Fibroblast of skin of left biceps (primary cell): ENCODE data around the gene RNF222.
"Not testable (repeated sequence)": the region's sequence is repeated elsewhere in the genome, so short reads cannot be mapped to it uniquely, and the experiment has no call there.

Experiments used
- DNase-seq, 2 experiments: peaks; one replicate each; pipeline ENCODE4 v3.0.0-alpha.2; 2013; ENCODE audit warnings: low read depth in 2 of 2

The RNF222 gene

DNA sequence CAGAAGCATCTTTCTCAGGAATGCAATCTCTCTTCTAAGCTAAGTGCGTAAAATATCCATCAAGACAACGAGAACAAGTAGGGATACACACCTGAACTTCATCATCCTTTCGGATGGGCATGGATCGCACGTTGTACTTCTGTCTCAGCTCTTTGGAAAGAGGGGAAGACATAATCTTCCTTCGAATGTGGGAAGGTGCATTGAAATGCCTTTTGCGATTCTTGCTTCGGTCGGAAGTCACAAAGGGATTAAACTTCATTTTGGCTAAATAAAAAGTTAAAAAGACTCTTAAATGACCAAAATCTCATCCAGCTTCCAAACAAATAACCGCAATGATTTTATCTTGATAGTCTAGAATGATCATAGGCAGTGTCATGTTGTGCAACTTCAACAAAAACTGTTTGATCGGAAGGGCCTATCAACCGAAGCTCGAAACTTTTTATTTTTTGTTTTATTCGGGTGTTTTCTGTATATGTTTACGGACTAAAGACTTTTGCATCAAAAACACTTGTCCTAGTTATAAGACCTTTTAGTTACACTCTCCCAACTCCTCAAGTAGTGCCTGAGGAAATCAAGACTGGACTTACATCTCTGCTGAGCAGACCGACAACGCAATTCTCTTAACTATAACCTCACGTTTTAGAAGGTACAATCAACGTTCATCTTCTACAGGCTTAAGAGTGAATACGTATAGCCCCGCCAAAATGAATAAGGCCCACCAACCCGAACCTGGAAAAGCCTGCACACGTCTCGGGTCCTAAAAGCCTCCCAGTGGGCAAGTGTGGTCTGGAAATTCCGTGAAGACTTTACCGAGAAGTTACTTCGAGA lies 15.4 kb downstream of the RNF222 start:
- no peak for DNase-seq

DNA sequence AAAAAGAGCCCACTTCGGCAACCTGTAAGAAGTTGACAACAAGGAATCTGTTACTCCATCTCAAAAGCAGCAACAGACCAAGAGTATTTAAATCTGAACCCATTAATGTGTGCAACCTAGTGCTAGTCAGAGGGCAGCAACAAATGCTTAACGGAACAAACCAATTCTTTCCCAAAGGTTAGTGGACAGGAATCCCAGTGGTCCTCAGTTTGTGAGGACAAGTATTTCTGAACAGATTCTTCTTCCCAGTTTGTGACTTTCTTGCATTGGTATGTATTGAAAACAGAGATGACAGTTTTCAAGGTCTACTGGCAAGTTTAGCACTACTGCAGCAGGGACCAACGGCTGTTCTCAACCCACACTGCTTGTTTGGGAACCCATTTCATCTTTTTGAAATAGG lies 17.6 kb downstream of the RNF222 start:
- DNase-seq: no peak

DNA sequence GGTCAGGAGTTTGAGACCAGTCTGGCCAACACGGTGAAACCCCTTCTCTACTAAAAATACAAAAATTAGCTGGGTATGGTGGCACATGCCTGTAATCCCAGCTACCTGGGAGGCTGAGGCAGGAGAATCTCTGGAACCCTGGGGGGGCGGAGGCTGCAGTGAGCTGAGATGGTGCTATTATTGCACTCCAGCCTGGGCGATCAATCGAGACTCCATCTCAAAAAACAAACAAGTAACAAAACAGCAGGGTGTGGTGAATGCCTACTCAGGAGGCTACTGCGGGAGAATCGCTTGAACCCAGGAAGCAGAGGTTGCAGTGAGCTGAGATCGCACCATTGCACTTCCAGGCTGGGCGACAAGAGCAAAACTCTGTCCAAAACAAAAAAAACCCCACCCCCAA lies 19.5 kb downstream of the RNF222 start:
- not testable (repeated sequence) for DNase-seq

DNA sequence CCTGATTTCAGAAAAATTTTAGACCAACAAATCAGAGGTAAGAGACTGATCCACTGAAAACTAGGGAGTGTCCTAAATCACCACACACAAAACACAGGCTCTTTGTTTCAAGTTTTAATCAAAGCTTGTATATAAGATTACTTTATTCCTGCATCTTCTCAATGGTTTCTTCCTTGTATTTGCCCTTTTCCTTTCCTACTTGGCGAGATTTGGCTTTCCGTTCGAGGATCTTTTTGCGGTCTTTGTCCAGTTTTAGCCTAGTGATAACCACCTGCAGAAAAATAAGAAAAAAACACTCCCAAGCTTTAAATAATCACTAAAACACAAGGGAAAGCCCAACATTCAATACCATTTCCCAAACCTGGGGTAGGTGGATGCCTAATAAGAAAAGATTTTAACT lies 20.2 kb downstream of the RNF222 start:
- no peak for DNase-seq

DNA sequence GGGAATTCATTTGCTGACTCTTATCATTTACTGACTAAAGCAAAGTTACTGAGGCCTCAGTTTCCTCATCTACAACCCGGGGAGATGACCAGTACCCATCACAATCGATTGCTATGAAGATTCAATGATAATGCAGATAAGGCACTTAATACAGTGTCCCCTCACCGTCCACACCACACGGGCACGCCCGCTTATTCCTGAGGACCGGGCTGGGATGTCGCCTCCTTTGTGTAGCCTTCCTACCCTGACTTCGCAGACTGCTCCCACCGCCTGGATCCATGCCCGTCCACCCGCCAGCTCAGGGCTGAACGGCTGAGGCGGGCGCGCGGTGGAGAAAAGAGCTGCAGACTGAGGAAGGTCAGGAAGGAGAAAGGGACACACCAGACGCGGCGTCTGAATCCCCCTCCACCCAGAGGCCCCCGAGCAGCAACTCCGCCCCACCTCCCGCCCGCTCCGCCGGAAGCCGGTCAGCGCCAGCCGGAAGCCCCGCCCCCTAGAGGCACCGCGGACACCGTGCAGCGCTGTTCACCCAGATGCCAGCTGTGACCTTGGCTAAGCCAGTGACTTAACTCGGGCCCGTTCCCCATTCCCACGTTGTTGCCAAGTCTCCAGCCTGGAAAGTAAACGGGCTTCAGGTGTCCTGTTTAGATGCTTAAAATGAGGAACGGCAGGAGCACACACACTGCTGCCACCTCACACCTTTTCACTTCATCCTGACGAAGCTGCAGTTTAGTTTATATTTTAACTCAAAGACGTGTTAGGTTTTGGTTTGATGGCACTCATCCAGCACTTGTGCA lies 21.2 kb downstream of the RNF222 start, which contains the start of gene KRABD2:
Gene KRABD2 (minus strand): TSS at position 434 of the 797 bp plus-strand sequence.
- peak in 1 of 2 experiments; percentile 42 for DNase-seq

DNA sequence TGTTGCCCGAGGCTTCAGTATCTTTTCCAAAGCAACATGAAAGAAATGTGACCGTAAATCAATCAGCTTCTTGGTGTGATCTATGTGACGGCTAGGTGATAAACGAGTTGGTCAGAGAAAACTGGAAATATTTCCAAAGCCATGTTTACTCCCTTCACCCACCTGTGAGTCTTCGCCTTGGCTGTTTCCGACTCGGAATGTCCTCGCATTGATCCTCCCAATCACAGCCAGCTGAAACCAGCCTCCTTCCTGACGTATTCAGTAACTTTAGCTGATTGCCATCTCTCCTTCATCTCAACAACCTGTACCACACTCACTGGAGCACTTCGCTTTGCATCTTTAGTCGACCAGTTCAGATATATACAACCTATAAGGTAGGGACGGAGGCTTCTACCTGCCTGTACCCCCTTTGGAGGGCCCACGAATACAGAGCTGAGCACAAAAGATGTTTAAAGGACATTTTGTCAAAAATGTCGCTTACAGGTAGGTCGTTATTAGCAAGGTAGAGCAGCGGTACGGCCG lies 21.8 kb downstream of the RNF222 start:
- no peak for DNase-seq

DNA sequence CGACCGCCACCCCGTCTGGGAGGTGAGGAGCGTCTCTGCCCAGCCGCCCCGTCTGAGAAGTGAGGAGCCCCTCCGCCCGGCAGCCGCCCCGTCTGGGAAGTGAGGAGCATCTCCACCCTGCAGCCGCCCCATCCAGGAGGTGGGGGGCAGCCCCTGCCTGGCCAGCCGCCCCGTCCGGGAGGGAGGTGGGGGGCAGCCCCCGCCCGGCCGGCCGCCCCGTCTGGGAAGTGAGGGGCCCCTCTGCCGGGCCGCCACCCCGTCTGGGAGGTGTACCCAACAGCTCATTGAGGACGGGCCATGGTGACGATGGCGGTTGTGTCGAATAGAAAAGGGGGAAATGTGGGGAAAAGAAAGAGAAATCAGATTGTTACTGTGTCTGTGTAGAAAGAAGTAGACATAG lies 23.8 kb downstream of the RNF222 start:
- not testable (repeated sequence) for DNase-seq

DNA sequence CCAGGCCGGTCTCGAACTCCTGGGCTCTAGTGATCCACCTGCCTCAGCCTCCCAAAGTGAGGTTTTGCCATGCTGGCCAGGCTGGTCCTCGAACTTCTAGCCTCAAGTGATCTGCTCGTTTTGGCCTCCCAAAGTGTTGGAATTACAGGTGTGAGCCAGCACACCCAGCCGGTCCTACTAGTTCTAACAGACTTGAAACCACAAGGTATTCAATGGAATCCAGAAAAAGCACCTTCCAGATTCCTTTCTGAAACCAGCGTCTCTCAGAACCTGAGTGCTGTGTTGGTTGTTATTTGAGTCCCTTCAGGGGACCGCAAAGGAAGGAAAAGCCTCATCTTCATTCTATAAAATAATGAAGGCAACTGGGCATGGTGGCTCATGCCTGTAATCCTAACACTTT lies 25.2 kb downstream of the RNF222 start:
- no peak for DNase-seq

DNA sequence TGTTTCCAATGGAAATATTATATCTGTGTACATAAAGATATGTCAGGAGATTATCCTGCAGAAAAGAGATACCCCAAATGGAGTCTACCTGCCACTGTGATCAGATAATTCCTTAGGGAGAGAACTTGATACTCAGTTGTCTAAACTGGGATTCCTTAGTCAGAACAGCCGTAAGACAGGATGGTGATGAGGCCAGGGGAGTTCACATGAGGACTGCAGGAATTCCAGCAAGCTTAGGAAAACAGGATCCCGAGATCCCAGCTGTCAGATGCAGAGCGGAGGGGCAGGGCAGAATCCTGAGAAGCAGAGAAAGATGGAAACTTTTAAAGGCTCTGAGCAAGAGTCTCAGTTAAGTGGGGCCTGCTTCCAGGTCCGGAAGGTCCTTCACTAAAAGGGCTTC lies 25.8 kb downstream of the RNF222 start:
- DNase-seq: no peak

DNA sequence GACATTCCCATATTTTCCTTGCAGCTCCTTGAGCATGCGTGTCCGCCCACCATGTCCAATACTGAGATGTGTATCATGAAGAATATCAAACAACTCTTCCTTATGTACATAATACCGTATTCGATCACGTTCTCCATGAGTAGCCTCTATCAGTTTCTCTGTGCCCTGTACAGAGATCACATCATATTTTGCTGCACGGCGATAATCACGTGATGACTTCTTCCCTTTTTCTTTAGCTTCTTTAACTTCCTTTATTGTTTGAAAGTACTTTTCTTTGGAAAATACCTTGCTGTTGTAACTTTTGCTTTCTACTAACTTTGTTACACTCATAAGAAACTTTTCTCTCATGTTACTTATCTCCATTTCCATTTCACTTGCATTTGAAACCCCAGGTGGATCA lies 27.7 kb downstream of the RNF222 start:
- no peak for DNase-seq

DNA sequence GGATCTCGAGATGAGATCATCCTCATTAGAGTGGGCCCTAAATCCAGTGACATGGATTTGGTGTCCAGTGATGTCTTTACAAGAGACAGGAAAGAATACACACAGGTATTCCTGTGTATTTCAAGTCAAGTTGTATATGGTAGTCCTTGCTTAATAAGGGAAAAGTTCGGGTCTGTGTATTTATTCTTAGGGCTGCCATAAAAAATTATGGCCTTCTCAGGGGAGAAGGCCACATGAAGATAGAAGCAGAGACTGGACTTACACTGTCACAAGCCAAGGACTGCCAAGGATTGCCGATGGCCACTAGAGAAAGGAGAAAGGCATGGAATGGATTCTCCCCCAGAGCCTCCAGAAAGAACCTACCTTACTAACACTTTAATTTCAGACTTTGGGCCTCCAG lies 29.4 kb downstream of the RNF222 start:
- no peak for DNase-seq

DNA sequence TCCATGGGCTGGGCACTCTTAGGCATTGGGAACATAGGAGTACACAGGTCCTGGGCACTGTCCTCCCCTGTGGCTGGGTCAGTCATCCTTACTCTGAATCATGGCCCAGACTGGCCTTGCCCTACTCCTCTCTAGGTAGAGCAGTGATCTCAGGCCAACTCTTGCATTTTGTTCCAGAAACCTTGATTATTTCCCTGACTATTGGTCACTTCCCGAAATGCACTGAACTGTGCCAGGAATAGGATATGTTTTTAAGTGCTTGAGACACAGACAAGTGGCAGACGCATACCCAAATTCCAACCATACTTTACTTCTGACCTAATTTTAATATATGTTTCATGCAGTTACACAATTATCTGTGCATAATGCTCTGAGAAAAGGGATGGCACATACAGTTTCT lies 31.4 kb downstream of the RNF222 start:
- DNase-seq: peak in 1 of 2 experiments; percentile 45

DNA sequence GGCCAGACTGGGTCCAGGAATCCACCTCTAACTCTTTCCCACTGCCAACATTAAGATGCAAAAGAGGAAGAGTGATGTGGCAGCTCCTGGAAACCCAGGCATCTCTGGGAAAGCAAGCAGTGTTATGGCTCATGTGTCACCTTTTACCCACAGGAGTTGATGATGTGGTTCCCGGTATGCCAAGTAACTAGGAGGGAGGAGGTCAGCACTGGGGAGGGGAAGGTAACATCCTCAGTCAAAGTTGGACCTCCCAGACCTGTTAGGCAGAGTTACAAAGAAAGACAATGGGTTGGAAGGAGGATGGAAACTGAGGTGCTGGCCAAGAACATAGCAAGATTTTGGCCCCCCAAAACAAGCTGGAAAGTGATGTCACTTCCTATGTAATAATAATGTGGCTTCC lies 32.5 kb downstream of the RNF222 start:
- DNase-seq: no peak

DNA sequence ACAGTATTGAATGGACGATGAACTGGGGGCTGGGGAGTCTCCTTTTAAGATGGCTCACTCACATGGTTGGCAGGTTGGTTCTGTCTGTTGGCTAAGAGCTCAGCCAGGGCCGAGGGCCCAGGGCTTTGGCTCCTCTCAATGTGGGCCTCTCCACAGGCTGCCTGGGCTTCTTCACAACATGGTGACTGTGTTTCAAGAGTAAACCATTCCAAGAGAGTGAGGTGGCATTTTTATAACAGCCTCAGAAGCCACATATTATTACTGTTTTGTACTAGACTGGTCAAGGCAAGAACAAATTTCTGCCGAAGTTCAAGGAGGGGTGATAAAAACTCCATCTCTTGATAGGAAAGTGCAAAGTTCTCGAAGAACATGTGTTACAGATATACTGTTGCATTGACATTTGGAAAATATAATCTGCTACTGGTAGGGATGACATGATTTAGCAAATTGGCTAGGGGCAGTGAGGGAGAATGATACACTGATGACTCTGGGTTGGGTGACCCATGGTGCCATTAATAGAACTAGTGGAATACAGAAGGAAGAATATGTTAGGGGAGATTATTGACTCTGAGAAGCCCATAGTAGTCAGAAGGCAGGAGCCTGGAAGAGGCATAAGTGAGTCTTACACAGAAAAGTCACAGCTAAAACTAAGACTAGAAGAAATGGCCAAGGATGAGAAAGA lies 34.8 kb downstream of the RNF222 start:
- no peak for DNase-seq

DNA sequence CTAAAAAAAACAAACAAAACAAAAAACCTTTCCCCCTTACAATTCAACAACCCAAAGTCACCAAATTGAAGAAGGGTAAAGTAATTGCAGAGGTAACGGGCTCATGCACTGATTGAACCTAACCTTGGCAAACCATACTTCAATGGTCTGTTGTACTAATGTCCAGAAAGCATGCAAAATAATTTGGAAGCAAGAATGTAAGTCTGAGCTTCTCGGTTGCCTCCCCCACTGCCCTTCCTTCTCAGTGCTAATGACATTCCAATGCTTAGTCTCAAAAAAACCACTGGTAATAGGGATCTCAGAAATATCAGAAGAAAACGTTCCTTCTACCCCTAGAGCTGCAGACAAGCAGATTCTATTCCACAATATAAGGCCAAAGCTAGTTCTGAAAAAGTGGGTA lies 36.9 kb downstream of the RNF222 start:
- no peak for DNase-seq

DNA sequence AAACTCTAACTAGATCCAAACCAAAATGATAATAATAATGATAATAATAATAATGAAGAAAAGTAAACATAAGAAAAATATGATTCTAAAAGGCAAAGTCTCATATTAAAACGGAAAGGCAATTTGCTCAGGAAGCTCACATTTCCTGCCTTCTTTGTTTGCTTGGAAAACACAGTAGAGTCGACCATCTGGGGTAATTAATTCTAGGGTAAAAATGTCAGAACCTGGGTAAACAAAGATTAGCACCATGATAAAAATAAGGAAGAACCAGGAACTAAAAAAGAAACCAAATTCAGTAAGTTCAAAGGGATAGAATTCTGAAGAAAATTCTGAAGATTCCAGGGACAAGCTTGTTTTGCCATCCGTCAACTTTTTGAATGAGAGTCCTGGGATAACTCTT lies 37.4 kb downstream of the RNF222 start:
- no peak for DNase-seq

DNA sequence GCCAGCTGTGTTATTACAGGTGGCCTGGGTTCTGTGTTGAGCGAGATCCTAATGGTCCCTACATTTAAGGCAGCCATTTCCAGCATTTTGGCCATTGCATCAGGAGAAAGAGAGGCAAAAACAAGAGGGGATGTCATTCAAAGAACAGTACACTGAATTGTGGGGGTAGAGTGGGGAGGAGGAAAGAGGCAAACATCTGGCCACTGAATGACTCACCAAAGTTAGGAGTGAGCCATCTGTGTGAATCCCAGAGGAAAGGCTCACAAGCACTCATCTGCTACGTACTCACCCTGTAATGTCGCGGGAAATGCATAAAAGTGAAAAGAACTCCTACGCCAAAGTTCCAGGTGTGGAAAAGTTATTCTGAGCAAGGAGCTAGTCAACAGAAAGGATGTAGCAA lies 37.9 kb downstream of the RNF222 start:
- DNase-seq: peak; percentile 55 to 66

DNA sequence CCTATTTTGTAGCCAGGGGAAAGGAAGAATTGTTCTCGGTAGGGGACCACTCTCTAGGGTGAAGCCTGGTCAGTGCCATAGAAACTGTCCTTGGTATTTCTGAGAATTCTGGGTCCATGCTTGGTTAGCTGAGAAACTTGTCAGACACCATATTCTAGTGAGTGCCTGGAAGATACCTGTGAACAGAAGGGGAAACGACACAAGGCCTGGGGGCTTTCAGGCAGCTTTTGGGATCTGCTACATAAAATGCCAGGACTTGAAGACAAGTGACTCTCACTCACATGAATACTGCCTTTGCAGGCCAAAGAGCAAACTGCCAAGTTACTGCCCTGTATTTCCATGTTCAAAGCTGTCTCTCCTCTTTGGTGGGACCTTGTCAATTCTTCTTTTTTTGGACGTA lies 39.7 kb downstream of the RNF222 start:
- no peak for DNase-seq

DNA sequence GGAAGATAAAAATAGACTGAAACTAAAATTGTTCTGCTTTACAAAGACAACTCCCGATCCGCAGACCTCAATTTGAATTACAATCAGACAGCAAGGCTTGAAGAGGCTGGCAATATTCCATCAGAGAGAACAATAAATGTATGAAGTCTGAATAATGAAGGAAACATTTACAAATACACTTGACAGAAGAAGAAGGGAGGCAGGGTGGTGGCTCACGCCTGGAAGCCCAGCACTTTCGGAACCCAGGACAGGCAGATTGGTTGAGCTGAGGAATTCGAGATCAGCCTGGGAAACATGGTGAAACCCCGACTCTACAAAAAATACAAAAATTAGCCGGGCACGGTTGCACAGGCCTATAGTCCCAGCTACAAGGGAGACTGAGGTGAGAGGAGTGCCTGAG lies 43.4 kb downstream of the RNF222 start:
- no peak for DNase-seq

DNA sequence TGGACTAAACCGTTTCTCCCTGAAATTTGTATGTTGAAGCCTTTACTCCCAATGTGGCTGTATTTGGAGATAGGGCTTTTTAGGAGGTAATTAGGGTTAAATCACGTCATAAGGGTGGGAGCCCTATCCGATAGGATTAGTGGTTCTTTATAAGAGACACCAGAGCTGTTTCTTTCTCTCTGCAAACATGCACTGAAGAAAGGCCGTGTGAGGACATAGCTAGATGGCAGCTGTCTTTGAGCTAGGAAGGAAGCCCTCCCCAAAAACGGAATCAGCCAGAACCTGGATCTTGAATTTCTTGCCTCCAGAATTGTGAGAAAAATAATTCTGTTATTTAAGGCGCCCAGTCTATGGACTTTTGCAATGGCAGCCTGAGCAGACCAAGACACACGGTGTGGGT lies 43.9 kb downstream of the RNF222 start:
- DNase-seq: no peak

DNA sequence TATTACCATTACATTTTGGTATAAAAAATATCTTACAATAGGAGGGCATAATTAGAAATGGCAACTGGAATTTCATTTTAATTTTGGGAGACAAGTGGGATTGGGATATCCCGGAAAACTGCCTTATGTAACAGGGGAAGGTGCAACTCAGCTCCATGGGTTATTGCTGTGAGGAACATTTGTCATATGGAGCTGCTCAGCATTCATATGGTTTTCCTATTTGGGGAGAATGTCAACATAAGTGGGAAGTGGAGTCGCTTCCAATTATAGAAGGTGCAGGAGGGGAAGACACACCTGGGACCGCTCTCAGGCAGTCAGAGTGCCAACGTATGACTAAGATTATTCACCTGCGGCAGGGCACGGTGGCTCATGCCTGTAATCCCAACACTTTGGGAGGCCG lies 47.3 kb downstream of the RNF222 start:
- DNase-seq: no peak

DNA sequence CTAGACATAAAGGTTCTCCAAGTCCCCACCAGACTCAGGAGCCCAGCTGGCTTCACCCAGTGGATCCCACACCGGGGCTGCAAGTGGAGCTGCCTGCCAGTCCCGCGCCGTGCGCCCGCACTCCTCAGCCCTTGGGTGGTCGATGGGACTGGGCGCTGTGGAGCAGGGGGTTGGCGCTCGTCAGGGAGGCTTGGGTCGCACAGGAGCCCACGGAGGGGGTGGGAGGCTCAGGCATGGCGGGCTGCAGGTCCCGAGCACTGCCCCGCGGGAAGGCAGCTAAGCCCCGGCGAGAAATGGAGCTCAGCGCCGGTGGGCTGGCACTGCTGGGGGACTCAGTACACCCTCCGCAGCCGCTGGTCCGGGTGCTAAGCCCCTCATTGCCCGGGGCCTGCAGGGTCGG lies 50.6 kb downstream of the RNF222 start:
- DNase-seq: not testable (repeated sequence)
